ENCODE data around the gene TMEM247.

- no peak for TF ChIP-seq CTCF (IDR thresholded peaks at IDR 0.05)
- TF ChIP-seq POLR2A (IDR thresholded peaks at IDR 0.05) = no peak
Observed at GRCh38 chr2:46518861-46519260, 39.5 kb downstream of the TMEM247 start.

Data from Peyer's patch (tissue), 4 donors.